BLaER1 (cell line): Measurements from ENCODE around the gene CALHM6.
A peak's percentile ranks its signal among the peaks of the same experiment; 100 is the strongest.

Experiments
- H3K27ac ChIP-seq: shearing (Covaris generic); formaldehyde crosslinking; 2 replicates; pipeline ENCODE4 v1.8.1; 2022
- H3K27me3 ChIP-seq: shearing (Covaris generic); formaldehyde crosslinking; 2 replicates; pipeline ENCODE4 v1.8.1; 2022
- H3K36me3 ChIP-seq: shearing (Covaris generic); formaldehyde crosslinking; 2 replicates; pipeline ENCODE4 v1.8.1; 2022
- H3K4me1 ChIP-seq: shearing (Covaris generic); formaldehyde crosslinking; 2 replicates; pipeline ENCODE4 v1.8.1; 2022
- H3K4me2 ChIP-seq: shearing (Covaris generic); formaldehyde crosslinking; 2 replicates; pipeline ENCODE4 v1.8.1; 2022
- H3K4me3 ChIP-seq: shearing (Covaris generic); formaldehyde crosslinking; 2 replicates; pipeline ENCODE4 v1.8.1; 2022
- H3K9ac ChIP-seq: shearing (Covaris generic); formaldehyde crosslinking; 2 replicates; pipeline ENCODE4 v1.8.1; 2022
- H3K9me3 ChIP-seq: shearing (Covaris generic); formaldehyde crosslinking; 2 replicates; pipeline ENCODE4 v1.8.1; 2022
- H4K20me1 ChIP-seq: shearing (Covaris generic); formaldehyde crosslinking; 2 replicates; pipeline ENCODE4 v1.8.1; 2022
- Cebpa-rat ChIP-seq: shearing (Covaris generic); IDR thresholded peaks from 2 replicates; pipeline ENCODE4 v1.8.1; 2022

CALHM6 gene

GRCh38 chr6:116444092-116444491, 17.1 kb upstream of the CALHM6 start:
- TF ChIP-seq Cebpa-rat: no peak
- no peak overlapping the region for H3K4me2 ChIP-seq
- H3K27me3 ChIP-seq: no peaks in the 10 kb centered on the region
- H4K20me1 ChIP-seq: no peaks in the 10 kb centered on the region
- H3K4me3 ChIP-seq: no peak overlapping the region
- H3K36me3 ChIP-seq: no peaks in the 10 kb centered on the region
- H3K4me1 ChIP-seq: peaks cover 8% of the 10 kb centered on the region
- H3K9me3 ChIP-seq: no peaks in the 10 kb centered on the region
- H3K27ac ChIP-seq: no peak overlapping the region
- H3K9ac ChIP-seq: no peak overlapping the region

DNA sequence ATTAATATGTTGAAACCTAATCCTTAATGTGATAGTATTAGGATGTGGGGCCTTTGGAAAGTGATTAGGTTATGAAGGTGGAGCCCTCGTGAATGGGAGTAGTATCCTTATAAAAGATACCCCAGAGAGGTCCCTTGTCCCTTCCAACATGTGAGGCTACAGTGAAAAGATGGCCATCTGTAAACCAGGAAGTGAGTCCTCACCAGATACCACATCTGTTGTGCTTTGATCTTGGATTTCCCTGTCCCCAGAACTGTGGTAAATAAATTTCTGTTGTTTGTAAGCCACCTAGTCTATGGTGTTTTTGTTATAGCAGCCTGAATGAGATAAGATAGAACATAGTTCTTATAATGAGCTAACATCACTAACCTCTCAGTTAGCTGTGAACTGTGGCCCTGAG, 16.6 kb upstream of the CALHM6 start:
- Histone ChIP-seq H3K27ac (no peak overlapping the region), H3K36me3 (no peaks in the 10 kb centered on the region), H3K9me3 (no peaks in the 10 kb centered on the region), H4K20me1 (no peaks in the 10 kb centered on the region), H3K4me2 (no peak overlapping the region), H3K27me3 (no peaks in the 10 kb centered on the region), H3K4me3 (no peak overlapping the region), H3K4me1 (peaks cover 3% of the 10 kb centered on the region), H3K9ac (no peak overlapping the region)
- no peak for TF ChIP-seq Cebpa-rat

DNA sequence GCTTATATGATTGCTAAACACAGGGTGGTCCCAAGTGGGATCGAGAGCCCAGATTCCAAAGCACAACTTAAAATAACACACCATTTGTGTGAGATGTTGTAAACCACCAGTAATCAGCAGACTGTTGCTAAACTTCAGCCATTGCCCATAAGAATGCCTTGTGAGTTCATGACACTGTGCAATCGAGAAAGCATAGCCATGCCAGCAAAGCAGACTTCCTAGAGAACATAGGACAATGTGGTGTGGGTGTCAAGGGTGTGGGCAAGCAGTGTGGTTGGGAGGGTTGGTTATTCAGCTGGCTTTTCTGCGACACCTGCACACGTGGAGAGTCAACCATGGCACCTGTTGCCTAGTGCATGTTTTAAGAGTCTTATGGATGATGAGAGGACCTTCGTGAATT, 16.1 kb upstream of the CALHM6 start:
- H3K9me3 ChIP-seq: no peaks in the 10 kb centered on the region
- TF ChIP-seq Cebpa-rat: no peak
- H3K4me1 ChIP-seq: no peaks in the 10 kb centered on the region
- H3K27me3 ChIP-seq: no peaks in the 10 kb centered on the region
- no peaks in the 10 kb centered on the region for H4K20me1 ChIP-seq
- no peak overlapping the region for H3K4me3 ChIP-seq
- H3K9ac ChIP-seq: no peak overlapping the region
- no peak overlapping the region for H3K27ac ChIP-seq
- H3K4me2 ChIP-seq: no peak overlapping the region
- H3K36me3 ChIP-seq: no peaks in the 10 kb centered on the region

DNA sequence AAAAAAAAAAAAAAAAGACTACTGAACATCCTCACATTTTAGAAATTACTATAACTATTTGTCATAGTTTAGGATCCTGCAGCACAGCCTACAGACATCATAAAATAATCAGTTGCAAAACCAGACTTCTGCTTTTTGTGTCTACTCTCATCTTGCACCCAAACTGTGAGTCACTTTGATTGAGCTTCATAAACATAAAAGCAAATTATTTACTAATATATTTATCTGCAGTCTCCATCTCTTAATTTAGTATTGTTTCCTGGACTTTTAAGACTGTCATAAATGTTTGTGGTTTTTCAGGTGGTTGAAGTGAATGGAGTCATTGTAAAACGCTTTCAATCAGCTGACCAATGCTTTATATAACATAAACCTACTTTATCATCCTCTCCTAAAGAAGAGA, 14.8 kb upstream of the CALHM6 start:
- H3K9ac ChIP-seq: no peak overlapping the region
- no peaks in the 10 kb centered on the region for H3K27me3 ChIP-seq
- no peak for TF ChIP-seq Cebpa-rat
- H3K27ac ChIP-seq: no peak overlapping the region
- H3K9me3 ChIP-seq: no peaks in the 10 kb centered on the region
- H3K36me3 ChIP-seq: no peaks in the 10 kb centered on the region
- no peak overlapping the region for H3K4me2 ChIP-seq
- peaks cover 7% of the 10 kb centered on the region for H3K4me1 ChIP-seq
- H4K20me1 ChIP-seq: no peaks in the 10 kb centered on the region
- H3K4me3 ChIP-seq: no peak overlapping the region

DNA sequence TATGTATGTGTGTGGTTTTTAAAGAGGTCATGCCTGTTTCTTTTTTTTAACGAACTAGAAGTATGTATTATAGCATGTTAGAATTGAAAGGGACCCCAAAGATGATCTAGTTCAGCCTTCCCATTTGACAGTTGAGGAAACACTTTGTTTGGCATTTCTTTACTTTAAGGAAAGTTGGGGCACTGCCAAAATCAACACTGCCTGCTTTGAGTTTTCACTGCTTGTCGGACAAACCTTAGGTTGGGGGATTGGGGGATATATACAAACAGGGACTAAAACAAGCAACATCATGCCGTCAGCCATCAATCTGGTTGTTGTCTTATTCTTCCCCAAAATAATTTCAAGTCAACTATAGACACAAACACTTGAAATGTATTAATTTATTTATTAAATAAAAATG, 14.1 kb upstream of the CALHM6 start:
- Histone ChIP-seq H3K9me3 (no peaks in the 10 kb centered on the region), H3K27me3 (no peaks in the 10 kb centered on the region), H3K36me3 (no peaks in the 10 kb centered on the region), H3K4me2 (no peak overlapping the region), H3K4me3 (no peak overlapping the region), H3K9ac (no peak overlapping the region), H3K4me1 (peaks cover 9% of the 10 kb centered on the region), H3K27ac (no peak overlapping the region), H4K20me1 (no peaks in the 10 kb centered on the region)
- no peak for TF ChIP-seq Cebpa-rat

DNA sequence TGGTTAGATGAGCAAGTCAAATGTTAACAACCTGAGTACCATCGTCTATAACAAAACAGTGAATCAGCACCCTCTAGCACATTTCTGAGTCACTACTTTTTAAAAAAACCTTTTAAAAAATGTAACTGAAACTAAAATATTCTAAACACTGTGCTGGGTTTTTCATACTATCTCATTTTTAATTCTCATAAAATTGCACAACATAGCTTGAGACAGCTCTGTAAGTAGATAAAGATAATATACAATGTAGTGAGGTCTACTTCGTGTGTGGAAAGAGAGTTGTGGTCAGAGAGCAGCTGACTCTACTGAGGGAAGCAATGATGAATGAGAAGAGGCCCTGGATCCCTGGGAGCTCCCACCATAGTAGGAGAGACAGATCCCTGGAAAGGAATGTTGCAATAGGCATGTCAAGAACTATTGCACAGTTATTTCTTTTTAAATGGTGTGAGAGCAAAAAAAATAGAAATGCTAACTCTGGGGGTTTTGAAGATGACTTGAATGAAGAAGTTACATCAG, 13.6 kb upstream of the CALHM6 start:
- no peaks in the 10 kb centered on the region for H4K20me1 ChIP-seq
- no peak overlapping the region for H3K4me3 ChIP-seq
- no peak overlapping the region for H3K27ac ChIP-seq
- TF ChIP-seq Cebpa-rat: no peak
- no peak overlapping the region for H3K9ac ChIP-seq
- peaks cover 9% of the 10 kb centered on the region for H3K4me1 ChIP-seq
- H3K36me3 ChIP-seq: no peaks in the 10 kb centered on the region
- H3K27me3 ChIP-seq: no peaks in the 10 kb centered on the region
- no peak overlapping the region for H3K4me2 ChIP-seq
- H3K9me3 ChIP-seq: no peaks in the 10 kb centered on the region

GRCh38 chr6:116449565-116449964, 11.6 kb upstream of the CALHM6 start:
- no peaks in the 10 kb centered on the region for H4K20me1 ChIP-seq
- H3K4me1 ChIP-seq: peaks cover 9% of the 10 kb centered on the region
- no peaks in the 10 kb centered on the region for H3K36me3 ChIP-seq
- H3K9me3 ChIP-seq: no peaks in the 10 kb centered on the region
- H3K27me3 ChIP-seq: no peaks in the 10 kb centered on the region
- H3K4me2 ChIP-seq: no peak overlapping the region
- no peak overlapping the region for H3K27ac ChIP-seq
- no peak overlapping the region for H3K9ac ChIP-seq
- H3K4me3 ChIP-seq: no peak overlapping the region
- TF ChIP-seq Cebpa-rat: no peak

- Histone ChIP-seq H3K4me3 (no peak overlapping the region), H3K4me2 (no peak overlapping the region), H3K9me3 (no peaks in the 10 kb centered on the region), H3K27ac (no peak overlapping the region), H3K36me3 (no peaks in the 10 kb centered on the region), H4K20me1 (no peaks in the 10 kb centered on the region), H3K4me1 (peaks cover 9% of the 10 kb centered on the region), H3K9ac (no peak overlapping the region), H3K27me3 (no peaks in the 10 kb centered on the region)
- no peak for TF ChIP-seq Cebpa-rat
Measured at GRCh38 chr6:116450185-116450710, 10.9 kb upstream of the CALHM6 start.

DNA sequence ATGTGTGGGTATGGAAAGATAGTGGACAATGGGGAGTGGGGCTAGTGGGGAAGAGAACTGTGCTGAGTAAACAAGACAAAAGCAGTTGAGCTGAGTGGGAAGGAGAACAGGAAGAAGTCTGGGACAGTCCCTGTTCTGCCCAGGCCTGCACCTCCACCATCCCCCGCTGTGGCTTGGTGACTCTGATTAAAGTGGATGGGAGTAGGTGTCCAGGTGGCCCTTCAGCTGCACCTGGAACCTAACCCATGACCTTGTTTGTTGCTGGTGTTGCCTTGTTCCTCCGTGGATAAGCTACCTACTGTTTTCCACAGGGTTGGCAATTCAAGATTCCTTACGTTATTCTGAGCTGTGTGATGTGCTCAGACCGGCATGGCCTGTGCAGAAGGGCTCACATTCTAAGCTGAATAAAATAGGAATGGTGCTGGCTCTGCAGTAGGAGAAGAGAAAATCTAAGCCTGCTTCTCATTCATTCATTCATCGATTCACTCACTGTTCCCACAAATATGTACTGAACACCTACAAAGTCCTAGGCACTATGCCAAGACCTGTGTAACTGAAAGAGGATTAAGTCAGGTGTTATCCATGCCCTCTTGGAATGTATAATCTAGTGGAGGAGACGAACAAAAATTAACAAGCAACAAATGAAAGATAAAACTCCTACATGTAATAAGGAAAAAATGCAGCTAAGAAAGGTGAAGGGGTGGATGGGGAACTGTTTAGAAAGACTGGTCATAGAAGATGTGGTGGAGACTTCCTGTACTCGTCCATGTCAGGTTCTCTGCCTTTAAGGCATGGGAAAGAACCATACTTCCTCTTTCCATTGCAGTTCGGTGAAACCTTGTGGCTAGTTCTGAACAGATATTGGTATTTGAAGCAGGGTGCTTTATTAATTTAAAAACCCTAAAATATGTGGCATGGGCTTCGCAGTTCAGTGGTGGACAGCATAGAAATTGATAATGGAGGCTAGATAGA, 10.1 kb upstream of the CALHM6 start:
- Histone ChIP-seq H3K27ac (no peak overlapping the region), H3K4me3 (no peak overlapping the region), H3K4me1 (peaks cover 9% of the 10 kb centered on the region), H3K36me3 (no peaks in the 10 kb centered on the region), H4K20me1 (no peaks in the 10 kb centered on the region), H3K9ac (no peak overlapping the region), H3K4me2 (peak overlapping the region; percentile 11), H3K9me3 (no peaks in the 10 kb centered on the region), H3K27me3 (no peaks in the 10 kb centered on the region)
- no peak for TF ChIP-seq Cebpa-rat

DNA sequence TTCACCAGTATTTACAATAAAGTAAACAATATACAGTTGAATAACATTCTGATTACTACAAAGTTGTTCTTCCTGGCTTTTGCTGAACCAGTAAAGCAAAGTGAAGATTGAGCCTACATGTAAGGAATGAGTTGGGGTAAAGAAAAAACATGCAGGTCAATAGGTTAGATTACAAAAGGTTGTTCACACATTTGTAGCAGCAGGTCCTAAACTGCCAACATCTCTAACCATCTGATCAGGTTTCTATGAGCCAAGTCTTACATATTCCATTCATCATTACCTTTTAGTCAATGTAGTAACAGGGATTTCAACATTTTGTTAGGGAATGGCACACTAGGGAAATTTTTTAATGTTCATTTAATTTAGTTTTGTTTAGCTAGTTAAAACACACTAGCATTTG, 9.3 kb upstream of the CALHM6 start:
- no peaks in the 10 kb centered on the region for H3K9me3 ChIP-seq
- no peaks in the 10 kb centered on the region for H3K36me3 ChIP-seq

More for the DNA sequence above, 9.3 kb upstream of the CALHM6 start:
- no peak overlapping the region for H3K27ac ChIP-seq
- no peaks in the 10 kb centered on the region for H3K27me3 ChIP-seq
- H3K4me2 ChIP-seq: no peak overlapping the region
- H3K9ac ChIP-seq: no peak overlapping the region
- peaks cover 9% of the 10 kb centered on the region for H3K4me1 ChIP-seq
- H4K20me1 ChIP-seq: no peaks in the 10 kb centered on the region
- no peak overlapping the region for H3K4me3 ChIP-seq
- TF ChIP-seq Cebpa-rat: no peak
